Left renal pelvis (tissue), 4 donors: ENCODE measurements around the gene NAA60. TPM values are rescaled to one million over a fixed set of nuclear protein-coding genes. Genes with fewer than 3 reads are reported as not detected.
A peak's percentile ranks its signal among the peaks of the same experiment; 100 is the strongest.

Source experiments
- DNase-seq, 4 donors: peaks; one replicate each; pipeline ENCODE4 v3.0.0-alpha.2; 2013; ENCODE audit warnings: low read depth in 4 of 4, low spot score in 3 of 4
- polyA plus RNA-seq, 4 donors: library from polyadenylated mRNA; unstranded; fragments of 120-200 nt; gene quantifications; one replicate each; pipeline ENCODE4 v1.2.1, GENCODE V29; 2013; ENCODE audit not compliant: insufficient read length in 4 of 4

The NAA60 gene
- polyA plus RNA-seq, 4 donors = 48.3 to 83.9 (median 69.6) TPM

GRCh38 chr16:3503523-3503922 lies 60.0 kb downstream of the NAA60 start:
- DNase-seq = no peak

DNA sequence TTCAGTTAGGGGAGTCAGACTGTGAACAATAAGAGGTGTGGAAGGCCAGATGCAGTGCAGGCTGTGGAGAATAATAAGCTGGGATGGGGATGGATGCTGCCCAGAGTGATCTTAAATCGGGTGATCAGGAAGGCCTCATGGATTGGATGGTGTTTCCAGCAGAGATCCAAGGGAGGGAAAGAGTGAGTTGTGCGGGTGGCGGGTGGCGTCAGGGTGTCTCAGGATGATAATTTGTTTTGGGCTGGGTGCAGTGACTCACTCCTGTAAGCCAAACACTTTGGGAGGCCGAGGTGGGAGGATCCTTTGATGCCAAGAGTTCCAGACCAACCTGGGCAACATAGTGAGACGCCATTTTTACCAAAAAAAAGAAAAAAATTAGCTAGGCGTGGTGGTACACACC lies 65.3 kb downstream of the NAA60 start:
- DNase-seq = no peak

- no peak for DNase-seq
These were observed 66.0 kb downstream of the NAA60 start for GRCh38 chr16:3509470-3509928.

DNA sequence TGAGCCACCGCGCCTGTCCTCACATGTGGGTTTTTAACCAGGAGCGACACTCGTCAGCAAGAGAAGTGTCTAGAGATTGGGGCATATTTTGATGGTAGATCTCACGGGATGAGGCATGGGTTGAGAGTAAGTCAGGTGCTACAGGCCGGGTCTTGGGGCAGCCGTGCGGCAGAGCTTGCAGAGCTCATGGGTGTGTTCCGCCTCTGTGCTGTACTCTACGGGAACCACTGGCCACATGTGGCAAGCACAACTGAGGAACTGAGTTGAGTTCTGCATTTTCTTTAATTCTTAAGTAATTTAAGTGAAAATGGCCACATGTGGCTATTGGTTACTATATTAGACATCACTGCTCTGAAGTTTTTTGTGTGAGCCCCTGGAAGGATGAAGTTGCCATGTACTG lies 66.9 kb downstream of the NAA60 start:
- no peak for DNase-seq

- no peak for DNase-seq
These were observed 68.1 kb downstream of the NAA60 start for GRCh38 chr16:3511286-3512180.

DNA sequence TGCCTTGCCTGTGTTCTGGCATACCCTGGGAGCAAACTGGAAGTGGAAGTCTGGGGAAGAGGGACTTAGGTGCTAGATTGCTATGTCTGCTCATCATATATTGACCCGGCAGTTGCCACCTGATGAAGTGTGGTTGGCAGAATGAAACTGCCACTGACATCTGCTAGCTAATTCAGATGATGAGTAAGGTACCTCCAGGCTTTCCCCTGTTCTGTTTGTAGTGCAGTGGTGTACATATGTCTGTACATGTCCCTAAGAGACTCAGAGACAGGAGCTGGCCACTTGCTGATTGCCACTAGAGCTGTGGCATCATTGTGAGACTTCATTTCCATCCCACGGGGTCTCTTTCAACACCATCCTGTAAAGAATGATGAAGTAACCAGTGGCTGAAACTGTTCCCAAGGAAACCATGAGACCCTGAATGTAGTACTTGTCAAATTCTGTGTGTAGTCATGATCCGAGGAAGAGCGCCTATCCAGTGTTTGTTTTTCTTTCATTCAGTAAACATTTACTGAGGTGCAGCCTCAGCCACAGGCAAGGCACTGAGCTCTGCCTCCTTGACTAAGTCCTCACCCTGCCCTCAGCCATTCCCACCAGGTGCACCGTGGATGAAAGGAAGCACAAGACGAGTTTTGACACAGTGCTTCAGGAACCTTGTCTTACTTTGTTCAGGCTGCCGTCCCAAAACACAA lies 70.6 kb downstream of the NAA60 start:
- DNase-seq = no peak

DNA sequence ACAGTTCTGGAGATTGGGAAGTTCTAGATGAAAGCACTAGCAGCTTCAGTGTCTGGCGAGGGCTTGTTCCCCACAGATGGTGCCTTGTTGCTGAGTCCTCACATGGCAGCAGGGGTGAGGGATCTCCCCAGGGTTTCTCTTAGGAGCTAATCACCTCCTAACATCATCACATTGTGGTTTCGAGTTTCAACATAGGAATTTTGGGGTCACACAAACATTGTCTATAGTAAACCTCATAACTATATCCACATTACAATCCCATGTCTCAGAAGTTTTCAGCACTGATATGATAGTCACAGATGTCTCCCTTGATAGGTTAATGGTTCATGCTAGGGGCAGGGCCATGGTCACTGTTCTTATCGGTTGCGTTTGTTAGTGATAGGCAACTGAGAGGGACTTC lies 71.1 kb downstream of the NAA60 start:
- DNase-seq = no peak

GRCh38 chr16:3515897-3516296 lies 72.4 kb downstream of the NAA60 start:
- DNase-seq = no peak

- no peak for DNase-seq
These were observed 75.0 kb downstream of the NAA60 start for GRCh38 chr16:3518292-3518985.

DNA sequence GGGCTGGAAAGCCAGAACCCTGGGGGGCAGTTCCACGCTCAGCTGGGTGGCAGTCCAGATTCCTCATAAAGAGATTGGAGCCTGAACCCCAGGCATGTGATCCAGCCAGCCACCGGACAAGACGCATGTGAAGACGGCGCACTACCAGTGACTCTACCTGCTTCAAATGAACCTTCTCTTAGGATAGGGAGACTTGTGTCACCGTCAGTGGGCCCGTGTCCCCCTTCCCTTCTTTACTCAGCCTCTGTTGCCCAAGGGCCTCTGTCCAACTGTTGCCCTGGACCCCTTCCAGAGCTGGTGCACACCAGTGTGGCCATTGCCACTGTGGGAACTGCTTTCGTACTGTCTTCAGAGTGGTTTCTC lies 75.5 kb downstream of the NAA60 start:
- DNase-seq = no peak

DNA sequence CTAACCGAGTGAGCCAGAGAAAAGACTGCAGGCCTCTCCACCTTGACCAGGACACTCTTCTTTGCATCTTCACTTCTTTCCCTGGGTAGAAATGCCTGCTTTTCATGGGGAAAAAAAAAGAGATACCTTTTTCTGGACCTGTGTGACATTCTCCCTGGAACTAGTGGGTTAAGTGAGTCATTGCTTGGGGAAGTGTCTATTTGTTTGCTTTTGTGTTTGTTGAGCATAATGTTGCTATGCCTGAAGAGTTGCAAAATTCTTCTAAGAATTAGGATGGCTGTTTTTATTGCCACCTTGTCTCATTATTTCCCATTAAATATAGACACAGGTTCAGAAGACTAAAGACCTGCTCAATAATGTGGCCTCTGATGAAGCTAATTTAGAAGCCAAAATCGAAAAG lies 76.1 kb downstream of the NAA60 start:
- DNase-seq = no peak

DNA sequence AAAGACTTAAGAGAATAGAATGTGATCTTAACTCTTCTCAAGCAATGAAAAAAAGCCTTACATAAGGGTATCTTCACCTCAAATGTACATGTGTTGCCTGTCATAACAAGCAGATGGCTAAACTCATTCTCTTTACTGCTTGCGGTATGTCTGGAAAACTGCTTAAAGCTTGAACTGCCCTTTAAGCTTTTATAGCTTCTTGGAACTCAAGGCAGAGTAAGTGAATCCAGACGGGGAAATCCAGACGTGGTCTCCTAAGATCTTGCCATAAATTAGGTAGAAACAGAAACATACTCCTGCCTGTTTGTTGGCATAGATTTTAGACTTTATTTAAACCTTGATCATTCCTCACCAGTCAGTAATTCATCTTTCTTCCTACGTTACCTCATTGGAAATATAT lies 76.9 kb downstream of the NAA60 start:
- peak; percentile 63 to 76 (median 65) for DNase-seq

DNA sequence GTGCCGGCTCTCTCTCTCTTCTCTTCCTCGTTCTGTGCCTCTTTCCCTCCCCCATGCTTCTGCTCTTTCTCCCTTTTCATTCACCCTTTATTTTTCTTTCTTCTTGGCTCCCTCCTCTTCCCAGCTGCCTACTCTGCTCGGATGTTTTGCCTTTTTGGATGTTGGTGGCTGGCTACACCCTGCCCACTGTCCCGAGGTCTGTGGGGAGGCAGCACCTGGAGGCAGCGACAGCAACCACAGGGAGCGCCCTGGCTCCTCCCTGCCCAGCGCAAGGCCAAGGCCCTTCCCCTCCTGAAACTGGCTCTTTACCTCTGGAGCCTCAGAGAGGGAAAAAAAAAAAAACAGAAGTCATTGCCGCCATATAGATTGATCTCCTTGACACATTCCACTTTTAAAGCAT lies 77.4 kb downstream of the NAA60 start:
- DNase-seq = no peak

- DNase-seq = no peak
These were observed 79.8 kb downstream of the NAA60 start for GRCh38 chr16:3523281-3523680.

DNA sequence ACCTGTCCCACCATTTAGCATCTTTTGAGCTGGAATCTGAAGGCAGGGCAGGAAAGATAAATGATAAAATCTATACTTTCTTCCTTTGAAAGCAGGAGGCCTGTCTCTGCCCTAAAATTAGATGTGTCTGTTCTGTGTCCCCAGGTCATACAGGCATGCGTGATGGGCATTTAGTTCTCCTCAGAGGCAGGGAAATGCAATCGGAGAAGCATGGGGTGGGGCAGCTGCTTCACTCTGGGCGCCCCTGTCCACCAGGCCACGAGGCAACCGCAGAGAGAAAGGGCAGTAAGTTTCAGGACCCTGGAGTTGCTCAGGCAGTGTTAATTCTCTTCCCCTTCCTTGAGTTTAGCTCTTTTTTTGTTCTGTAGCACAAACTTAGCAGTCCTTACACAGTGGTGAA lies 82.5 kb downstream of the NAA60 start:
- DNase-seq = no peak

GRCh38 chr16:3527216-3527829 lies 83.8 kb downstream of the NAA60 start:
- peak in 2 of 4 donors; percentile 8 to 14 for DNase-seq

GRCh38 chr16:3528406-3528805 lies 84.9 kb downstream of the NAA60 start:
- DNase-seq = no peak

DNA sequence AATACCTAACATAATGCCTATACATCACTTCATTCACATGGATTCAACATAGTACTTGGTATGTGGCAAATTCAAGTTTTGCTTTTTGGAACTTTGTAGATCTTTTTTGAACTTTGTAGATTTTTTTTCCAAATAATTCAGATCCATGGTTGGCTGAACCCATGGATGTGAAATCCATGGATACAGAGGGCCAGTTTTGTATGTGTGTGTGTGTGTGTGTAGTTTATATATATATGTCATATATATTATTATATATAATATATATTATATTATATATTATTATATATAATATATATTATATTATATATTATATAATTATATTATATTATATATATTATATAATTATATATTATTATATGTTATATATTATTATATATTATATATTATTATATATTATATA lies 85.7 kb downstream of the NAA60 start:
- DNase-seq = no peak

DNA sequence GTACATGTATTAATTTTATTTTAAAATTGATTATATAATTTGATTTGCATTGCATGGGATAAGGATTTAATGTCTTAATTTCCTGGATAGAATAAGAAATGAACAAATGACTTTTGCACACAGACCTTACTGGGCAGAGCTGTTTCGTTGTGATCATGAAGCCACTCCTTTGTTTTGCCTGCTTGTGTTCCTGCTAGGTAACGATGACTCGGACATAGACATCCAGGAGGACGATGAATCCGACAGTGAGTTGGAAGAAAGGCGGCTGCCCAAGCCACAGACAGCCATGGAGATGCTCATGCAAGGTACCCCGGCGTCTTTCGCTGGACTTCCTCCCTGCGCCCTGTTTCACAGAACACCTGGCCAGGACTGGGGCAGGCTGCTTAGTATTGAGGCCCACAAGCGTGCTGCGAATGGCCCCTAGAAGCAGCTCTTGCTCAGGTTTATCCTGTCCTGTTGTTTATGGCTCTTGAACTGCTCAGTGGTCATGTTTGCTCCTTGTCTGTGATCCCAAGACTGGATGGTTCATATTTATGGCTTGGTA lies 87.0 kb downstream of the NAA60 start:
- no peak for DNase-seq

DNA sequence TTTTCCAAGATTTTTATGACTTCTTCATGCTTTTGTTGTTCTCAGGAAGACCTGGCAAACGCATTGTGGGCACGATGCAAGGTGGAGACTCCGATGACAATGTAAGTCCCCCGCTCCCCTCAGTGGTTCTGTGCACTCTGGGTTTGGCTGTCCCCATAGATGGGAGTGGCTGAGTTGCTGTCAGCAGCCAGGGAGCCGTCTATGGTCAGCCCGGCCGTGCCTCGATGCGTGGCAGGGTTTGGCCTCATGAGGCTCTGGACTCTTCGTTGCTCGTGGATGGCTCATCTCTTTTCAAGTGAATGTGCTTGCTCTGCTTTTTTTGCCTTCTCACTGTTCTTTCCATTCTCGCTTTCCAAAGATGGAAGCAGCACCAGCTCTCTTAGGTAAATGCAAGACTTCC lies 89.3 kb downstream of the NAA60 start:
- DNase-seq = no peak

DNA sequence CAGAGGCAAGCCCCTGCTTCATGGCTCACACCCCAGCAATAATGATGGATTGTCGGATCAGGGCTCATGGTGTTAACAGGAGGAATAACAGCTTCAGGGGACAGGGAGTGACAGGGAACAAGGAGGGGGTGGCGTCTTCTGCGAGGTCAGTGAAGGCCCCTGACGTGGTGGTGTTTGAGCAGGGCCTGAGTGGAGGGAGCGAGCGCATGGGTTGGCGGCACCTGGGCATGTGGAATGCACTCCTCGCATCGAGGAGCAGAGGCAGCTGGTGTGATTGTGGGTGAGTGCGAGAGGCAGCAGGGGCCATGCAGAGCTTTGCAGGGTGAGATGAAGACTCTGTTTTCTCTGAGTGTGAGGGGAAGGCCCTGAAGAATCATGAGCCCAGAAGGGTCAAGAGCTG lies 90.6 kb downstream of the NAA60 start:
- no peak for DNase-seq
